Measurements from ENCODE around the gene PLPP4.

PLPP4 gene

DNA sequence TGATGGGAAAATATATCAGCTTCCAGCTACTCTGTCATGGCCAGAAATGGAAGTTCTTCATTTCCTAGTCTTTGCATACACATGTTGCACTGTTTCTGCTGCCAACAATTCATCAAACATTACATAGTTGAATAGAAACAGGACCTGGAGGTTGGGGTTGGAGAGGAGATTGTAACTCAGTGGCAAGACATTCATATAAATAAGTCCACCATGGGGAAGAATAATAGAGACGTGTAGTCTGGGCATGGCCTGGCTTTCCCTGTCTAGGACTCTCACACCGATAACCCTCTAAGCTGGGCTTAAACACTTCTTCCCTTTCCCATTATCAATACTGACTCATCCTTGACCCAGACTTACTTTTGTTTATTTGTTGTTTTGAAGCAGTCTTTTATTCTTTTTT is 155.7 kb downstream of the PLPP4 start:
- no peak for DNase-seq (ENCODE audit: low read depth)

DNA sequence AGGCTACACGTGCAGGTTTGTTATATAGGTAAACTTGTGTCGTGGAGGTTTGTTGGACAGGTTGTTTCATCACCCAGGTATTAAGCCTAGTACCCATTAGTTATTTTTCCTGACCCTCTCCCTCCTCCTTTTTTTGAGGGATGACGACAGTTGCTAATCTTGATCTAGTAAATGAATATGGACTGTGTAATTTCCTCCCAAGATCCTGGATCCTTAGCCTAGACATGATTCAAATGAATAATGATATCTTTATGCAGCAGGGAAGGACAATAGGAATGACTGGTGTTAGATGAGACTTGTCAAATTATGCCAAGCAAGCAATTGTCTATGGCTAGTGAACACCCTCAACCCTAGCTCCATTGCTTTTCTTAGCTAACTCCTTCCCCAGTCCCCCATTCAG is 156.2 kb downstream of the PLPP4 start:
- DNase-seq (ENCODE audit: low read depth), result no peak

DNA sequence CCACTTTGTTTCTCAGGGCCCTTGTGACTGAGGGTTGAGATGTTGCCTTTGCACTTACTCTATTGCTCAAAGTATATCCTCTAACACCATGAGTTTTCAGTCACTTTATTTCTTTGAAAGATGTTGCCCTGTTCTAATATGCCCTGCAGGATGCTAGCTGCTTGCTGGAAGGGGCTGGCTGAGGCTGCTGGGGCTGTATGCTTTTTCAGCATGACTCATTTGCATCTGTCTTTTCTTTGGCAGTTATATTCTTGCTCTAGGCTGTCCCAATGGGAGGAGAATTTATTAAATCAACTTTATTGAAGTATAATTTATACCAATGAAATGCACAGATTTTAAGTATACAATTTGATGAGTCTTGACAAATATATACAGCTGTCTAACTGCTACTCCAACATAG is 157.7 kb downstream of the PLPP4 start:
- no peak for DNase-seq (ENCODE audit: low read depth)

DNA sequence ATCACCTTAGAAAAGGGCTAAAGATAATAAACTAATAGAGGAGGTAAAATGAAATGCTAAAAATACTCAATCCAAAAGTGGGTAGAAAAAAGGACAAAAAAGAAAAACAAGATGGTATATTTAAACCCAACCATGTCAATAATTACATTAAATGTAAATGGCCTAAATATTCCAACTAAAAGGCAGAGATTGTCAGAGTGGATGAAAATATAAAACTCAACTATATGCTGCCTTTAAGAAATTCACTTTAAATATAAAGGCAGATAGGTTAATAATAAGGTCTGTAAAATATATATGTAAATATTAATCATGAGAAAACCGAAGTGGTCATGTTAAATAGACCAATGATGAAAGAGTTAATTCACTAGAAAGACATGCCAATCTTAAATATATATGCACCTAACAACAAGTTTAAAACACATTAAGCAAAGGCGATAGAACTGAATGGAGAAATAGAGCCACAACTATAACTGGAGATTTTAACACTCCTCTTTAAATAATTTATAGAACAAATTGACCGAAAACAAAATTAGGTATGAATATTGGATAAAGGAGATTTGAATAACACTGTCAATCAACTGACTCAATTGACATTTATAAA is 159.4 kb downstream of the PLPP4 start:
- no peak for DNase-seq (ENCODE audit: low read depth)

DNA sequence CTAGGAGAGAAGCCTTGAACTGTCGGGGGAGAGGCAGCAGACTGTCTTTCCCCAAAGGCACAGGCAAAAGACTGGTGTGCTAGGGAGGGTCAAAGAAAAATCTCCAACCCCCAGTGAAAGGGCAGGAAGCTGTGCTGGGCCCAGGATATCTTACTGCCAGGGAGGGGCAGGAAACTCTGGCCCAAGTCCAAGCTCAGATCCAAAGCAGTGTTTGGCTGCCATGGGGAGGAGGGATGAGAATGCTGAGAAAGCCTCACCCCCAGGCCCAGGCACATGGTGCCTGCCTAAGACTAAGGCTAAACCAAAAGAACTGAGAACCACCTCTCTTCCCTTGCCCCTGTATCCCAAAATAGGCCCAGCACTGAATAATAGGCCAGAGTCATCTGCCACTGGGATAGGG is 171.2 kb downstream of the PLPP4 start:
- DNase-seq (ENCODE audit: low read depth), result no peak

DNA sequence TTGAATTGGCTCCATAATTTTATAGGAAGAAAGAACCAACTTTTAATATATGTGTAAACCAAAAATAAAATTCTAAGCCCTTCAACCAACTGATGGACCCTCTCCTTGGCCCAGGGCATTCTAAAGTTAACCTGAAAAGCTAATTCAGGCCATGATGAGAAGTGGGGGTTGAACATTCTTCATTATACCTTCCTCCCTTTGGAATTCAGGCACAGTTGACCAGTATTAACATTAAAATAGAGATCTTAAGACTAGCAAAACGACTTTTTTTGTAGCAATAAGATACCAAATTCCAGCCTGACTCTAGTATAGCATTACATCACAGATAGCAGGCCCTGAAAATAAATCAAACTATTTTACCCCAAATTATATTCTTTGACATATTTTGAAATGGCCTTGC is 173.2 kb downstream of the PLPP4 start:
- no peak for DNase-seq (ENCODE audit: low read depth)

DNA sequence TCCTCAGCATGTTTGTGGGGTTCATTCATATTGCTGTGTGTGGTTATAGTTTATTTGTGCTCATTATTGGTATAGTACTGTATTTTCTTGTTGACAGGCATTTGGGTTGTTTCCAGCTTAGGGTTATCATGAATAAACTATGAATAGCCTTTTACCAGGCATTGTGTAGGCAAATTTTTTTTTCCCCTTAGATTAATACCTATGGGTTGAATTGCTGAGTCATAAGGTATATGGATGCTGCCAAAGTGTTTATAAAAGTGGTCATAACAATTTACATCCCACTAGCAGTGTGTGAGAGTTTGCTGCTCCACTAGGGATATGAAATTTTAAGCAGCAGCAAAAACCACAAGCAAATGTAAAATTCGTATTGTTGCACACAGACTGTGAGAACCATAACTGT is 175.0 kb downstream of the PLPP4 start:
- no peak for DNase-seq (ENCODE audit: low read depth)

DNA sequence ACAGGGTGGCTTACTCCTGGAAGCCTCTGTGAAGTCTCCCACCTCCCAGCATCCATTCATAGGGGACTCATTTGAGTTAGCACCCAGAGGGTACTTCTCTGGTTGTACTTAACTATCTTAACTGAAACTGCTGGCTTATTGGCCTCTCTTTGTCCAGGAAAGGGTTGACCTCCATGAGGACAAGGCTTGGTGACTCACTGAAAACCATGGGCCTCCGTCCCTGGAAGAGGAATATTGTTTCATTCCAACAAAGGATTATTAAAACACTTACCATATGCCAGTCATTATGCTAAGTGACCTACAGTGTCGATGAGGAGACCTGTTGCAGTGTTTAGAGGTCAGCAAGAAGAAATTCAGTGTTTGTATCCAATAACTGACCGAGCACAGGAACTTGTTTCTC is 175.9 kb downstream of the PLPP4 start:
- no peak for DNase-seq (ENCODE audit: low read depth)

DNA sequence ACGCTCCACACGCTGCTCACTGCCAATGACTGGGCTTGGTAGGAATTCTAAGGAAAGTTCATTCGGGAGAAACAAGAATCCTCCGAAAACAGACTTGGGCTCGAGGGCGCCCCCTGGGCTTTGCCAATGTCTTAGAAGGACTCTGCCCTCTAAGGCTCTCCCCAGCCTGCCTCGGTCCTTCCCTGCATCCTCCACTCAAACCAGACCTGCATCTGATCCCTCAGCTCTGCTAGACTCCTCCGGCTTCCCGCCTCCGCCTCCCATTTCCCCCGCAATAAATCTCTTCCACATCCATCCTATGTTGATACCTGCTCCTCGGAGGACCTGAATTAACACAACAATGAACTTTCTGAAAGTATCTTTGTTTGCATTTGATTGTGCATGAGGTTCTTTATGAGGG is 177.6 kb downstream of the PLPP4 start:
- DNase-seq (ENCODE audit: low read depth), result no peak

All from stimulated activated CD8-positive, alpha-beta memory T cell treated with anti-CD3 and anti-CD28 coated beads, Interleukin-12 subunit alpha, Interleukin-12 subunit beta, amount 100 ng/mL, for 1 hour (primary cell).